A673 (cell line): ENCODE results near the gene PLSCR1. TPM values are rescaled to one million over a fixed set of nuclear protein-coding genes. Genes with fewer than 3 reads are reported as not detected.

Experiments used
- BruUV-seq: library from RNA; stranded (reverse); fragments of 400-500 nt; replicated peaks from 2 replicates; lab custom pipeline; 2021; lab: Mats Ljungman, UMichigan
- CTCF ChIA-PET: fragments of 300-600 bp; sonication (Branson Sonifier 250); formaldehyde crosslinking; loops from one replicate; lab custom pipeline; 2022; ENCODE audit warnings: antibody characterized with exemption; lab: Charles Lee
- POLR2A ChIA-PET: fragments of 300-600 bp; sonication (Branson Sonifier 250); formaldehyde crosslinking; loops from one replicate; lab custom pipeline; 2022; ENCODE audit warnings: antibody characterized with exemption; ENCODE audit not compliant: low non-redundant PET; lab: Charles Lee
- DNase-seq: peaks from one replicate; pipeline ENCODE4 v3.0.0-alpha.2; 2015; ENCODE audit warnings: low spot score
- H3K27ac ChIP-seq: fragments of 200-600 bp; sonication (generic); 2 replicates; pipeline ENCODE4 v1.5.1; 2016; ENCODE audit warnings: mixed run types, low read depth, mild to moderate bottlenecking, mixed read lengths, antibody characterized with exemption, low read length; ENCODE audit not compliant: poor library complexity, severe bottlenecking
- H3K27me3 ChIP-seq: fragments of 200-600 bp; sonication (generic); replicated peaks from 2 replicates; pipeline ENCODE4 v1.6.1; 2017; ENCODE audit warnings: mixed run types, low read depth, mild to moderate bottlenecking, mixed read lengths, antibody characterized with exemption, low read length; ENCODE audit not compliant: insufficient read depth, poor library complexity
- H3K36me3 ChIP-seq: fragments of 200-600 bp; sonication (generic); 2 replicates; pipeline ENCODE4 v1.6.1; 2016; ENCODE audit warnings: mixed run types, mild to moderate bottlenecking, mixed read lengths, antibody characterized with exemption, low read length; ENCODE audit not compliant: insufficient read depth, poor library complexity, severe bottlenecking
- H3K4me1 ChIP-seq: fragments of 200-600 bp; sonication (generic); 2 replicates; pipeline ENCODE4 v1.6.1; 2017; ENCODE audit warnings: mixed run types, mild to moderate bottlenecking, mixed read lengths, antibody characterized with exemption, low read length; ENCODE audit not compliant: insufficient read depth, poor library complexity, severe bottlenecking
- H3K4me3 ChIP-seq: fragments of 200-600 bp; sonication (generic); 2 replicates; pipeline ENCODE4 v1.5.1; 2016; ENCODE audit warnings: low read depth, mixed run types, mild to moderate bottlenecking, mixed read lengths, low read length; ENCODE audit not compliant: poor library complexity, severe bottlenecking
- H3K9me3 ChIP-seq: fragments of 200-600 bp; sonication (generic); 2 replicates; pipeline ENCODE4 v1.6.1; 2016; ENCODE audit warnings: mixed run types, low read depth, mild to moderate bottlenecking, mixed read lengths, antibody characterized with exemption, low read length; ENCODE audit not compliant: poor library complexity, severe bottlenecking
- EZH2 ChIP-seq: fragments of 200-600 bp; sonication (generic); IDR thresholded peaks from 2 replicates; pipeline ENCODE4 v1.6.1; 2017; ENCODE audit warnings: borderline replicate concordance, low read depth, mild to moderate bottlenecking, mixed read lengths, antibody characterized with exemption, low read length; ENCODE audit not compliant: poor library complexity, severe bottlenecking
- intact Hi-C: fragments of 100-400 bp; cut with micrococcal nuclease; formaldehyde crosslinking; loops from one replicate; pipeline ENCODE4 v1.10.0; 2022; ENCODE audit not compliant: unreplicated experiment
- total RNA-seq: library from RNA; stranded (reverse); gene quantifications from 2 replicates; pipeline ENCODE4 v1.2.3, GENCODE V29; 2021
- TF ChIP-seq, protein P1 (sequence below): fragments of 300-800, 200-600 bp; sonication (generic); conservative IDR thresholded peaks from 2 replicates; pipeline ENCODE4 v1.5.1; 2017; ENCODE audit warnings: low read depth, mild to moderate bottlenecking, antibody characterized with exemption, low read length, moderate library complexity, mixed read lengths

PLSCR1 gene
- total RNA-seq, 1 experiment from 2014 or later, result 49.3 TPM

- no peak overlapping the region for H3K4me3 ChIP-seq
- intact Hi-C loops, result no loop called here
- no peak overlapping the region for H3K27ac ChIP-seq
- peaks cover 10% of the 10 kb centered on the region for H3K4me1 ChIP-seq
- H3K36me3 ChIP-seq, result no peaks in the 10 kb centered on the region
- no peaks in the 10 kb centered on the region for H3K27me3 ChIP-seq
- TF ChIP-seq EZH2, result no peak
- TF ChIP-seq, protein P1, sequence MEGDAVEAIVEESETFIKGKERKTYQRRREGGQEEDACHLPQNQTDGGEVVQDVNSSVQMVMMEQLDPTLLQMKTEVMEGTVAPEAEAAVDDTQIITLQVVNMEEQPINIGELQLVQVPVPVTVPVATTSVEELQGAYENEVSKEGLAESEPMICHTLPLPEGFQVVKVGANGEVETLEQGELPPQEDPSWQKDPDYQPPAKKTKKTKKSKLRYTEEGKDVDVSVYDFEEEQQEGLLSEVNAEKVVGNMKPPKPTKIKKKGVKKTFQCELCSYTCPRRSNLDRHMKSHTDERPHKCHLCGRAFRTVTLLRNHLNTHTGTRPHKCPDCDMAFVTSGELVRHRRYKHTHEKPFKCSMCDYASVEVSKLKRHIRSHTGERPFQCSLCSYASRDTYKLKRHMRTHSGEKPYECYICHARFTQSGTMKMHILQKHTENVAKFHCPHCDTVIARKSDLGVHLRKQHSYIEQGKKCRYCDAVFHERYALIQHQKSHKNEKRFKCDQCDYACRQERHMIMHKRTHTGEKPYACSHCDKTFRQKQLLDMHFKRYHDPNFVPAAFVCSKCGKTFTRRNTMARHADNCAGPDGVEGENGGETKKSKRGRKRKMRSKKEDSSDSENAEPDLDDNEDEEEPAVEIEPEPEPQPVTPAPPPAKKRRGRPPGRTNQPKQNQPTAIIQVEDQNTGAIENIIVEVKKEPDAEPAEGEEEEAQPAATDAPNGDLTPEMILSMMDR, result no peak
- BruUV-seq, result no TSS peak
- no peak for DNase-seq
- CTCF ChIA-PET, result no interaction called here
- H3K9me3 ChIP-seq, result no peaks in the 10 kb centered on the region
- POLR2A ChIA-PET, result no interaction called here
Observed at GRCh38 chr3:146511402-146512134, 32.8 kb downstream of the PLSCR1 start.

DNA sequence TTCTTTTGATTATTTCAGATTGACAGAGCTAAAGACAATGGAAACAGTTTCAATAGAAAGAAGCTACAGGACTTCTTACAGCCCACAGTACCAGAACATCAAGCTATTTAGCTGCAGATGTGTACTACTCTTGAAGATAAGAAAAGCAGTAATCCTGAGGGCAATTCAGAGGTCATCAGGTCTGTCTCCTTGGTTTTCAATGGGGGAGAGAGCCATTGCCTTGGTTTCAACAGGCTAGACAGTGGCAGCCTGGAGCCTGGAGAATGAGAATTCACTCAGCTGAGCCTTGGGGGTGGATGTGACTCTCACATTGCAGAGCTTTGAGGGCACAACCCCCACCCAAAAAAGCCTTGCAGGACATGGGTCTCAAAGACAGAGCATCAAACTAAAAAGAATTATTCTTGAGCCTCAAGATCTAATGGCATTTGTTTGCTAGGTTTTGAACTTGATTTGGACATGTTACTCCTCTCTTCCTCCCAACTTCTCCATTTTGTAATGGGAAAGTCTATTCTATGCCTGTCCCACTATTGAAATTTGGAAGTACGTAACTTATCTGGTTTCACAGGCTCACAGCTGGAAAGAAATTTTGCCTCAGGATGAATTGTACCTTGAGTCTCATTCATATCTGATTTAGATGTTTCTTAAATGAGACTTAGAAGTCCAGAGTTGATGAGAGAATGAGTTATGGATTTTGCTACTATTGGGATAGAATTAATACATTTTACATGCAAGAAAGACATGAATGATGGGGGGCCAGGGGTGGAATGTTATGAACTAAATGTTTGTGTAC lies 36.9 kb downstream of the PLSCR1 start:
- Histone ChIP-seq H3K27me3 (no peaks in the 10 kb centered on the region), H3K4me1 (peaks cover 44% of the 10 kb centered on the region), H3K9me3 (no peaks in the 10 kb centered on the region), H3K36me3 (no peaks in the 10 kb centered on the region), H3K4me3 (no peak overlapping the region), H3K27ac (peak overlapping the region; percentile 70)
- CTCF ChIA-PET, result no interaction called here
- TF ChIP-seq, protein P1, result no peak
- TF ChIP-seq EZH2, result no peak
- intact Hi-C loops, result no loop called here
- POLR2A ChIA-PET, result no interaction called here
- DNase-seq, result peak; percentile 4
- BruUV-seq, result no TSS peak

GRCh38 chr3:146505516-146505915 lies 38.9 kb downstream of the PLSCR1 start:
- TF ChIP-seq EZH2, result no peak
- TF ChIP-seq, protein P1, result no peak
- ChIA-PET POLR2A (no interaction called here), CTCF (no interaction called here)

More at GRCh38 chr3:146505516-146505915, 38.9 kb downstream of the PLSCR1 start:
- Histone ChIP-seq H3K27ac (peak overlapping the region; percentile 70), H3K27me3 (no peaks in the 10 kb centered on the region), H3K36me3 (no peaks in the 10 kb centered on the region), H3K4me3 (no peak overlapping the region), H3K4me1 (peaks cover 44% of the 10 kb centered on the region), H3K9me3 (no peaks in the 10 kb centered on the region)
- no TSS peak for BruUV-seq
- DNase-seq, result no peak
- intact Hi-C loops, result no loop called here
